ENCODE measurements around the gene PIGP. TPM values are rescaled to one million over a fixed set of nuclear protein-coding genes. Genes with fewer than 3 reads are reported as not detected.
"Not testable (repeated sequence)": the region's sequence is repeated elsewhere in the genome, so short reads cannot be mapped to it uniquely, and the experiment has no call there.

PIGP gene
- total and polyA plus RNA-seq, 2 donors (not counting 3 experiments of a cell fraction or from before 2014, with no cell fraction given): 11.4 to 18.9 TPM

GRCh38 chr21:37055271-37055855 is 17.5 kb downstream of the PIGP start:
- no peak for FAIRE-seq
- Histone ChIP-seq H2AFZ (ENCODE audit: low read depth, low read length) (no peak overlapping the region), H3K9me3 (replicated peaks; ENCODE audit: control insufficient read depth, insufficient read depth, low read length) (no peaks in the 10 kb centered on the region), H3K79me2 (ENCODE audit: control insufficient read depth, insufficient read depth, low read length) (no peaks in the 10 kb centered on the region), H3K36me3 (ENCODE audit: control insufficient read depth in 2 of 2, extremely low read depth in 1 of 2, insufficient read depth in 2 of 2, low read length in 2 of 2) (no peaks in the 10 kb centered on the region), H3K4me3 (replicated peaks in 1 of 3; ENCODE audit: insufficient read depth in 1 of 3, low read depth in 1 of 3, low read length in 3 of 3) (no peak overlapping the region), H3K27ac (ENCODE audit: insufficient read depth, low read depth, low read length) (no peak overlapping the region), H3K4me1 (ENCODE audit: control insufficient read depth, extremely low read depth, insufficient read depth, low read length) (no peaks in the 10 kb centered on the region), H3K9ac (replicated peaks; ENCODE audit: extremely low read depth, insufficient read depth, low read length) (no peak overlapping the region), H4K20me1 (replicated peaks; ENCODE audit: control insufficient read depth, extremely low read depth, insufficient read depth, low read length) (no peaks in the 10 kb centered on the region), H3K27me3 (ENCODE audit: control insufficient read depth in 2 of 2, insufficient read depth in 2 of 2, low read length in 2 of 2) (peaks cover 0 to 13% of the 10 kb centered on the region in 2 experiments), H3K4me2 (ENCODE audit: insufficient read depth, low read length) (no peak overlapping the region), H3K9me1 (replicated peaks; ENCODE audit: control insufficient read depth, extremely low read depth, insufficient read depth, low read length) (no peaks in the 10 kb centered on the region)
- dilution Hi-C loops (cut with MboI; ENCODE audit: extremely low pct_ligation_motif_present, low sequenced_read_pairs) (no loop called here), intact Hi-C loops (cut with micrococcal nuclease) (no loop called here)
- POLR2A ChIA-PET: no interaction called here
- TF ChIP-seq MAX (IDR thresholded peaks at IDR 0.05; ENCODE audit: insufficient read depth, insufficient read length): no peak
- TF ChIP-seq POLR2AphosphoS5 (IDR thresholded peaks at IDR 0.05; ENCODE audit: insufficient read depth, low read depth, low read length): no peak
- TF ChIP-seq GATA2 (IDR thresholded peaks at IDR 0.05; ENCODE audit: insufficient read depth, insufficient read length, low read depth, low read length): no peak
- TF ChIP-seq, protein P1, sequence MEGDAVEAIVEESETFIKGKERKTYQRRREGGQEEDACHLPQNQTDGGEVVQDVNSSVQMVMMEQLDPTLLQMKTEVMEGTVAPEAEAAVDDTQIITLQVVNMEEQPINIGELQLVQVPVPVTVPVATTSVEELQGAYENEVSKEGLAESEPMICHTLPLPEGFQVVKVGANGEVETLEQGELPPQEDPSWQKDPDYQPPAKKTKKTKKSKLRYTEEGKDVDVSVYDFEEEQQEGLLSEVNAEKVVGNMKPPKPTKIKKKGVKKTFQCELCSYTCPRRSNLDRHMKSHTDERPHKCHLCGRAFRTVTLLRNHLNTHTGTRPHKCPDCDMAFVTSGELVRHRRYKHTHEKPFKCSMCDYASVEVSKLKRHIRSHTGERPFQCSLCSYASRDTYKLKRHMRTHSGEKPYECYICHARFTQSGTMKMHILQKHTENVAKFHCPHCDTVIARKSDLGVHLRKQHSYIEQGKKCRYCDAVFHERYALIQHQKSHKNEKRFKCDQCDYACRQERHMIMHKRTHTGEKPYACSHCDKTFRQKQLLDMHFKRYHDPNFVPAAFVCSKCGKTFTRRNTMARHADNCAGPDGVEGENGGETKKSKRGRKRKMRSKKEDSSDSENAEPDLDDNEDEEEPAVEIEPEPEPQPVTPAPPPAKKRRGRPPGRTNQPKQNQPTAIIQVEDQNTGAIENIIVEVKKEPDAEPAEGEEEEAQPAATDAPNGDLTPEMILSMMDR (IDR thresholded peaks at IDR 0.05; ENCODE audit: extremely low read depth in 1 of 2, insufficient read depth in 1 of 2, low read depth in 1 of 2, low read length in 2 of 2): no peak
- TF ChIP-seq EZH2 (IDR thresholded peaks at IDR 0.05; ENCODE audit: borderline replicate concordance, low read depth, low read length, severe bottlenecking): no peak
- no peak for TF ChIP-seq FOS (IDR thresholded peaks at IDR 0.05; ENCODE audit: borderline replicate concordance, insufficient read depth, low read length)
- no peak for TF ChIP-seq POLR2A (IDR thresholded peaks at IDR 0.05; ENCODE audit: low read depth, low read length)
- no peak for TF ChIP-seq JUN (IDR thresholded peaks at IDR 0.05; ENCODE audit: borderline replicate concordance, insufficient read depth, insufficient read length, low read depth)
- TF ChIP-seq MYC (IDR thresholded peaks at IDR 0.05; ENCODE audit: low read depth, low read length): no peak
- no peak for DNase-seq (ENCODE audit: low read depth, low spot score)
- BruUV-seq (replicated peaks): no TSS peak
- CTCF ChIA-PET: no interaction called here

GRCh38 chr21:37049741-37050140 is 23.1 kb downstream of the PIGP start:
- BruUV-seq (replicated peaks); H3K27ac ChIP-seq (ENCODE audit: insufficient read depth, low read depth, low read length); H4K20me1 ChIP-seq (replicated peaks; ENCODE audit: control insufficient read depth, extremely low read depth, insufficient read depth, low read length); H3K9me3 ChIP-seq (replicated peaks; ENCODE audit: control insufficient read depth, insufficient read depth, low read length); intact Hi-C loops (cut with micrococcal nuclease); H3K4me3 ChIP-seq (replicated peaks in 1 of 3; ENCODE audit: insufficient read depth in 1 of 3, low read depth in 1 of 3, low read length in 3 of 3); H3K9me1 ChIP-seq (replicated peaks; ENCODE audit: control insufficient read depth, extremely low read depth, insufficient read depth, low read length); FAIRE-seq; H3K79me2 ChIP-seq (ENCODE audit: control insufficient read depth, insufficient read depth, low read length); H3K4me2 ChIP-seq (ENCODE audit: insufficient read depth, low read length); H3K4me1 ChIP-seq (ENCODE audit: control insufficient read depth, extremely low read depth, insufficient read depth, low read length); dilution Hi-C loops (cut with MboI; ENCODE audit: extremely low pct_ligation_motif_present, low sequenced_read_pairs); POLR2A ChIA-PET; DNase-seq (ENCODE audit: low read depth, low spot score); H3K9ac ChIP-seq (replicated peaks; ENCODE audit: extremely low read depth, insufficient read depth, low read length); H3K36me3 ChIP-seq (ENCODE audit: control insufficient read depth in 2 of 2, extremely low read depth in 1 of 2, insufficient read depth in 2 of 2, low read length in 2 of 2); H2AFZ ChIP-seq (ENCODE audit: low read depth, low read length): not testable (repeated sequence)
- peaks cover 2 to 11% of the 10 kb centered on the region in 2 experiments for H3K27me3 ChIP-seq (ENCODE audit: control insufficient read depth in 2 of 2, insufficient read depth in 2 of 2, low read length in 2 of 2)
- CTCF ChIA-PET: interaction anchor here (1.1 kb wide), 1 partner anchor 9 kb away, joined by 3 read pairs; no protein-coding TSS in a partner anchor

Measured in endothelial cell of umbilical vein (primary cell).